Karpas-422 (cell line): ENCODE measurements around the gene ZNF155. TPM values are rescaled to one million over a fixed set of nuclear protein-coding genes. Genes with fewer than 3 reads are reported as not detected.

ENCODE experiments used
- DNase-seq: peaks from one replicate; pipeline ENCODE4 v3.0.0-alpha.2; 2015
- H2AFZ ChIP-seq: fragments of 200-600 bp; sonication (generic); 2 replicates; pipeline ENCODE4 v1.6.1; 2014; ENCODE audit warnings: antibody characterized with exemption, low read length, mixed read lengths
- H3K27ac ChIP-seq: fragments of 200-600 bp; sonication (generic); 2 replicates; pipeline ENCODE4 v1.5.1; 2014; ENCODE audit warnings: mild to moderate bottlenecking, low read length, moderate library complexity
- H3K27me3 ChIP-seq: fragments of 200-600 bp; sonication (generic); 2 replicates; pipeline ENCODE4 v1.6.1; 2014; ENCODE audit warnings: low read length, mixed read lengths
- H3K36me3 ChIP-seq: fragments of 200-600 bp; sonication (generic); 2 replicates; pipeline ENCODE4 v1.6.1; 2014; ENCODE audit warnings: low read length, mixed read lengths; ENCODE audit not compliant: insufficient read depth
- H3K4me1 ChIP-seq: fragments of 200-600 bp; sonication (generic); 2 replicates; pipeline ENCODE4 v1.6.1; 2014; ENCODE audit warnings: mild to moderate bottlenecking, low read length, mixed read lengths
- H3K4me2 ChIP-seq: fragments of 200-600 bp; sonication (generic); 2 replicates; pipeline ENCODE4 v1.6.1; 2014; ENCODE audit warnings: low read length, low read depth, mild to moderate bottlenecking; ENCODE audit not compliant: poor library complexity, severe bottlenecking
- H3K4me3 ChIP-seq: fragments of 200-600 bp; sonication (generic); 2 replicates; pipeline ENCODE4 v1.5.1; 2014; ENCODE audit warnings: mild to moderate bottlenecking, antibody characterized with exemption, low read length, mixed read lengths
- H3K79me2 ChIP-seq: fragments of 200-600 bp; sonication (generic); 2 replicates; pipeline ENCODE4 v1.6.1; 2014; ENCODE audit warnings: mild to moderate bottlenecking, low read length, mixed read lengths
- H3K9ac ChIP-seq: fragments of 200-600 bp; sonication (generic); 2 replicates; pipeline ENCODE4 v1.6.0; 2014; ENCODE audit warnings: low read length
- H3K9me2 ChIP-seq: fragments of 200-600 bp; sonication (generic), shearing (Covaris generic); replicated peaks from 2 replicates; pipeline ENCODE4 v1.6.0; 2014; ENCODE audit warnings: mild to moderate bottlenecking, low read length, moderate library complexity; ENCODE audit not compliant: insufficient read depth
- H3K9me3 ChIP-seq: fragments of 300-700, 200-600 bp; sonication (generic); 2 replicates; pipeline ENCODE4 v1.6.1; 2014; ENCODE audit warnings: low read length, mixed read lengths
- H4K20me1 ChIP-seq: fragments of 200-600 bp; sonication (generic); 2 replicates; pipeline ENCODE4 v1.6.1; 2014; ENCODE audit warnings: mild to moderate bottlenecking, antibody characterized with exemption, low read length, low read depth; ENCODE audit not compliant: insufficient read depth
- total RNA-seq: library from RNA; depleted of rRNA; stranded (reverse); fragments of >200 nt; shearing (Covaris generic); gene quantifications from 2 replicates; pipeline ENCODE4 v1.2.3, GENCODE V29; 2014; ENCODE audit warnings: low replicate concordance

The ZNF155 gene
- total RNA-seq, 1 experiment from 2014 or later: not detected

DNA sequence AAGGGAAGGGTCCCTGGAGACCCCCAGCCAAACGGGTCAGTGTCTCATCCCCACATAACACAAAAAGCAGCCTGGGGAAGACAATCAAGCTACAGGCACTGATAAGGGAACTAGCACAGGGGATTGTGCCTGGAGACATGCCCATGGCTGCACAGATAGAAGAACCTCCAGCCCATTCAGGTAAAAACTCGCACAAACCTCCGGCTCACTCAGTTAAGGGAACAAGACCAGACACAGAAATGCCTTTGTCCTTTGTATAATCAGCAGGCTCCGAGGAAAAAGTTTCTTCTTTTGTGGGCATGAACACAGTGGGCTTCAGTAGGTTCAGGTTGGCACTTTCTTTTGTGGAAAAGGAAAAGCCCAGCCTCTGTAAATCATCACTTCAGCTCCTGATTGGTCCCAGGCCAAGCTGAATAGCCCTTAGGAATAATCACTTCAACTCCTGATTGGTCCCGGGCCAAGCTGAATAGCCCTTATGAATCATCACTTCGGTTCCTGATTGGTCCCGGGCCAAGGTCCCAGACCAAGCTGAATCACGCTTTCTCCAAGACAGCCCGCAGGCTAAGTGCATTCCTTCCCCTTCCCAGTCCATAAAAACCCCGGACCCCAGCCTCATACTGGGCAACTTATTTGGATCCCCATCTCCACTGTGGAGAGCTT is 13.8 kb downstream of the ZNF155 start:
- H3K9ac ChIP-seq: no peak overlapping the region
- H3K4me2 ChIP-seq: no peak overlapping the region
- H3K79me2 ChIP-seq: no peaks in the 10 kb centered on the region
- H4K20me1 ChIP-seq: no peaks in the 10 kb centered on the region
- H3K27ac ChIP-seq: no peak overlapping the region
- H2AFZ ChIP-seq: no peak overlapping the region
- no peak overlapping the region for H3K4me3 ChIP-seq
- H3K9me3 ChIP-seq: peaks cover 4% of the 10 kb centered on the region
- H3K27me3 ChIP-seq: no peaks in the 10 kb centered on the region
- DNase-seq: no peak
- peaks cover 4% of the 10 kb centered on the region for H3K4me1 ChIP-seq
- H3K36me3 ChIP-seq: no peaks in the 10 kb centered on the region; the same call in 1 of the 2 replicates
- no peaks in the 10 kb centered on the region for H3K9me2 ChIP-seq

GRCh38 chr19:44002212-44002565 is 18.2 kb downstream of the ZNF155 start:
- peak overlapping the region; percentile 88 for H3K4me3 ChIP-seq
- peaks cover 10% of the 10 kb centered on the region for H3K4me1 ChIP-seq
- no peaks in the 10 kb centered on the region for H3K9me2 ChIP-seq
- H3K27me3 ChIP-seq: no peaks in the 10 kb centered on the region
- no peaks in the 10 kb centered on the region for H4K20me1 ChIP-seq
- H2AFZ ChIP-seq: peak overlapping the region; percentile 100
- peaks cover 4% of the 10 kb centered on the region for H3K9me3 ChIP-seq
- peaks cover 8% of the 10 kb centered on the region for H3K36me3 ChIP-seq
- H3K9ac ChIP-seq: no peak overlapping the region
- peak overlapping the region; percentile 74 for H3K4me2 ChIP-seq
- no peak for DNase-seq
- no peaks in the 10 kb centered on the region; the same call in 1 of the 2 replicates for H3K79me2 ChIP-seq
- H3K27ac ChIP-seq: no peak overlapping the region

DNA sequence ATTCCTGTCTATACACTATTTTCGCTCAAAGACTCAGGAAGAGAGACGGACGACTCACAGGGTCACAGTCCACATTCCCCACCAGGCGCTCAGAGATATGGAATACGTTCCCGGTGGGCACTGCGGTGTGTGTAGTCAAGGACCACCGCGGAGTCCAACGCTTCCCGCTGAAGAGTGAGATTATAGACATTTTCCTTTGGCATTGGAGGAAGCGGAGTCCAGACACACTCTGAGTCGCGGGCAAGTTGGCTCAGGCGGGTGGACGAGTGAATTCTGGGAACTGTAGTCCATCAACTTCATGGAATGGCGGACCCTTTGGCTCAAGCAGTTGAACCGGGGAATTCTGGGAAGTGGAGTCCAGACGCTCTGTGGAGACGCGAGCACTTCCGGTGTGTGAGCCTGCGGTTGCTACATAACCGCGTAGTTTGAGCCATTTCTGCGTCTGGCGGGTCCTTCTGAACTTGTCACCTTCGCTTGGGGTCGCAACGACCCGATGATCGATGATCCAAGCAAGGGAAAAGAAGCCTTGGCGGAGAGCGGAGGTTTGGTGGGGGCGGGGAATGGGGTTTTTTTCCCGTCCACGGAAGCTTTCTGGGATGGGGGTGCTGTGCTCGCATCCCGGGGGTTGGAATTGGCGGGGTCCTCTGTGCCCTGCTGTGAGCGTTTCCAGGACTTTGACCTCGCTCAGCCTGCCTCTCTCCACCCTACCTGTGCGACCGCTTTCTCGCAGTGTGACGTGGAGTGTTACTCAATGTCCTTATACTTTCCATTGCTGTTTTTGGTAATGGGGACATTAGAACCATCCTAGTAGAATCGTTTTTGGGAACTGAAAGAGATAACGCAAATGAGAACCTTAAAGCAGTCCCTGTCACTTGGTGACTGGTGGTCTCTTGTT is 18.8 kb downstream of the ZNF155 start, which contains the start of gene ZNF230:
Gene ZNF230, plus strand, starts transcription at position 392 of the 895 bp plus-strand sequence. CDS start 4,122 bp downstream, outside the sequence.
- peaks cover 14% of the 10 kb centered on the region for H3K36me3 ChIP-seq
- no peaks in the 10 kb centered on the region; the same call in 1 of the 2 replicates for H3K79me2 ChIP-seq
- peak within 1 kb of the TSS; percentile 88 for H3K4me3 ChIP-seq
- no peaks in the 10 kb centered on the region for H3K27me3 ChIP-seq
- H3K4me2 ChIP-seq: peak within 1 kb of the TSS; percentile 74
- H3K27ac ChIP-seq: peak within 1 kb of the TSS; percentile 34; the same call in 1 of the 2 replicates
- H3K4me1 ChIP-seq: peaks cover 10% of the 10 kb centered on the region
- no peaks in the 10 kb centered on the region for H3K9me2 ChIP-seq
- H2AFZ ChIP-seq: peak within 1 kb of the TSS; percentile 100
- H3K9me3 ChIP-seq: peaks cover 7% of the 10 kb centered on the region
- H4K20me1 ChIP-seq: no peaks in the 10 kb centered on the region
- DNase-seq: peak; percentile 96
- peak within 1 kb of the TSS; percentile 79 for H3K9ac ChIP-seq

GRCh38 chr19:44003461-44004009 is 19.5 kb downstream of the ZNF155 start:
- H3K27me3 ChIP-seq: no peaks in the 10 kb centered on the region
- H3K4me1 ChIP-seq: peaks cover 10% of the 10 kb centered on the region
- H3K9ac ChIP-seq: peak overlapping the region; percentile 79
- H3K9me3 ChIP-seq: peaks cover 10% of the 10 kb centered on the region
- H3K4me2 ChIP-seq: peak overlapping the region; percentile 74
- peak overlapping the region; percentile 34; the same call in 1 of the 2 replicates for H3K27ac ChIP-seq
- peak overlapping the region; percentile 88 for H3K4me3 ChIP-seq
- no peaks in the 10 kb centered on the region; the same call in 1 of the 2 replicates for H3K79me2 ChIP-seq
- no peaks in the 10 kb centered on the region for H4K20me1 ChIP-seq
- H3K9me2 ChIP-seq: no peaks in the 10 kb centered on the region
- peak overlapping the region; percentile 100; the same call in 1 of the 2 replicates for H2AFZ ChIP-seq
- peak; percentile 62 for DNase-seq
- H3K36me3 ChIP-seq: peaks cover 21% of the 10 kb centered on the region

- H3K4me2 ChIP-seq: no peak overlapping the region
- no peaks in the 10 kb centered on the region for H3K9me2 ChIP-seq
- peaks cover 27% of the 10 kb centered on the region for H3K9me3 ChIP-seq
- H2AFZ ChIP-seq: no peak overlapping the region
- peaks cover 10% of the 10 kb centered on the region for H3K4me1 ChIP-seq
- no peak overlapping the region for H3K4me3 ChIP-seq
- H3K27ac ChIP-seq: no peak overlapping the region
- H3K9ac ChIP-seq: no peak overlapping the region
- no peaks in the 10 kb centered on the region for H3K27me3 ChIP-seq
- peaks cover 45% of the 10 kb centered on the region for H3K36me3 ChIP-seq
- H4K20me1 ChIP-seq: no peaks in the 10 kb centered on the region
- no peaks in the 10 kb centered on the region; the same call in 1 of the 2 replicates for H3K79me2 ChIP-seq
- no peak for DNase-seq
These were observed 22.0 kb downstream of the ZNF155 start for GRCh38 chr19:44005973-44006372.

DNA sequence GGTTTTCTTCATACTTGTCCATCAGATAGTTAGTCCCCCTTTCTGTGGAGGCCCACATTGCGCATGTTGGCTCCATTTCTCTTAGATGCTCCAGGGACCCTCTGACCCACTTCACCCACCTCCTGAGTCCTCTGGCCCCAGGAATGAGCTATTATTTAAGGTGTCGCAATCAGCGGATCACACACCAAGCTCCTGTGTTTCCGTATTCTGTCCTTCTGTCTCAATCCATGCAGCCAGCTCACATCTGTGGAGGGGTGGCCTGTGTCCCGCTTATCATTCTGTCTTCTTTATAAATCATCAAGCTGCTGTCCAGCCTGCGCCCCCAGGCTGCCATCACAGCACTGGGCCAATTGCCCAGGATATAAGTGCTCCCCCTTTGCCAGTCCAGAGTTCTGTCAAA is 23.5 kb downstream of the ZNF155 start:
- H3K27ac ChIP-seq: no peak overlapping the region
- H3K9me3 ChIP-seq: peaks cover 34% of the 10 kb centered on the region

DNA sequence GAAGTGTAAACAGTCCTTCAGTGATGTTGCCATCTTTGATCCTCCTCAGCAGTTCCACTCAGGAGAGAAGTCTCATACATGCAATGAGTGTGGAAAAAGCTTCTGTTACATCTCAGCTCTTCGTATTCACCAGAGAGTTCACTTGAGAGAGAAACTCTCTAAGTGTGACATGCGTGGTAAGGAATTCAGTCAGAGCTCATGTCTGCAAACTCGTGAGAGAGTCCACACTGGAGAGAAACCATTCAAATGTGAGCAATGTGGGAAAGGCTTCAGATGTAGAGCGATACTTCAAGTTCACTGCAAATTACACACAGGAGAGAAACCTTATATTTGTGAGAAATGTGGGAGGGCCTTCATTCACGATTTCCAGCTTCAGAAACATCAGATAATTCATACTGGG is 26.5 kb downstream of the ZNF155 start:
- peaks cover 59% of the 10 kb centered on the region for H3K36me3 ChIP-seq

More for the DNA sequence above, 23.5 kb downstream of the ZNF155 start:
- Histone ChIP-seq H3K36me3 (peaks cover 59% of the 10 kb centered on the region), H4K20me1 (no peaks in the 10 kb centered on the region), H3K4me1 (peaks cover 7% of the 10 kb centered on the region), H3K9ac (no peak overlapping the region), H3K4me3 (no peak overlapping the region), H2AFZ (no peak overlapping the region), H3K27me3 (no peaks in the 10 kb centered on the region), H3K9me2 (no peaks in the 10 kb centered on the region), H3K4me2 (no peak overlapping the region), H3K79me2 (no peaks in the 10 kb centered on the region; the same call in 1 of the 2 replicates)
- DNase-seq: no peak

GRCh38 chr19:44019498-44019897 is 35.5 kb downstream of the ZNF155 start:
- Histone ChIP-seq H4K20me1 (no peaks in the 10 kb centered on the region), H3K4me2 (no peak overlapping the region), H2AFZ (no peak overlapping the region), H3K9me3 (peaks cover 11% of the 10 kb centered on the region; the same call in 1 of the 2 replicates), H3K27me3 (no peaks in the 10 kb centered on the region), H3K27ac (no peak overlapping the region), H3K9me2 (no peaks in the 10 kb centered on the region), H3K4me1 (no peaks in the 10 kb centered on the region), H3K79me2 (no peaks in the 10 kb centered on the region), H3K36me3 (no peaks in the 10 kb centered on the region), H3K4me3 (no peak overlapping the region), H3K9ac (no peak overlapping the region)
- no peak for DNase-seq

More for the DNA sequence above, 26.5 kb downstream of the ZNF155 start:
- no peaks in the 10 kb centered on the region for H3K9me2 ChIP-seq
- DNase-seq: no peak
- H3K9ac ChIP-seq: no peak overlapping the region
- H2AFZ ChIP-seq: no peak overlapping the region
- H3K27me3 ChIP-seq: no peaks in the 10 kb centered on the region
- H3K27ac ChIP-seq: no peak overlapping the region
- no peaks in the 10 kb centered on the region for H3K79me2 ChIP-seq
- no peaks in the 10 kb centered on the region for H4K20me1 ChIP-seq
- H3K4me3 ChIP-seq: no peak overlapping the region
- H3K4me2 ChIP-seq: no peak overlapping the region
- H3K4me1 ChIP-seq: no peaks in the 10 kb centered on the region
- peaks cover 48% of the 10 kb centered on the region for H3K9me3 ChIP-seq
